ENCODE measurements around the gene DDX10.

DNA sequence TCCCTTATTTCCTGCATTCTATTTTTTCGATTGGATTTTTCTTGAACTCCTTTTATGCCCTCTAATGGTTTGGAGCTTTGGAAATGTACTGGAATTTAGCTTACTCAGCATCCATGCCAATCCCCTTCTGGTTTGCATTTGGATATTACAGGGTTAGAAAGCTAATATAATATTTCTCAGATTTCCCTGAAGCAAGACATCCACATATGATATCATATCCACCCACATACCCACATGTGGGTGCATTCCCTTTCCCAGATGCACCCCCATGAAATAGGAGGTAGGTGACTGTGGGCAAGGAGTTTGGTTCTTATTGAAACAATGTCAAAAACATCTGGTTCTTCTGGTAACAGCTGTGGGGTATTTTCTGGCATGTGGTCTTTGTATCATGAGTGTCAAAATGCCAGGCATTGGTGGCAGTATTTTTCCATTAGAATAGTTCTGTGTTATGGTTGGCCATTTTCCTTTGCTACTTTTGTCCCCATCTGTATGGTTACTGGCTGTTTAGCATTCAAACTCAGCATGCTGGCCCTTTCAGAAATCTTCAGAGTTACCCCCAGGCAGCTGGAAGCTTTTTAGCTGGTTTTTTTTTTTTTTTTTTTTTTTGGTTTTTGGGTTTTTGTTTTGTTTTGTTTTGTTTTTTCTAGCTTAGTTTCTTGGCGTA is 32.7 kb upstream of the DDX10 start:
- TF ChIP-seq, protein P1, sequence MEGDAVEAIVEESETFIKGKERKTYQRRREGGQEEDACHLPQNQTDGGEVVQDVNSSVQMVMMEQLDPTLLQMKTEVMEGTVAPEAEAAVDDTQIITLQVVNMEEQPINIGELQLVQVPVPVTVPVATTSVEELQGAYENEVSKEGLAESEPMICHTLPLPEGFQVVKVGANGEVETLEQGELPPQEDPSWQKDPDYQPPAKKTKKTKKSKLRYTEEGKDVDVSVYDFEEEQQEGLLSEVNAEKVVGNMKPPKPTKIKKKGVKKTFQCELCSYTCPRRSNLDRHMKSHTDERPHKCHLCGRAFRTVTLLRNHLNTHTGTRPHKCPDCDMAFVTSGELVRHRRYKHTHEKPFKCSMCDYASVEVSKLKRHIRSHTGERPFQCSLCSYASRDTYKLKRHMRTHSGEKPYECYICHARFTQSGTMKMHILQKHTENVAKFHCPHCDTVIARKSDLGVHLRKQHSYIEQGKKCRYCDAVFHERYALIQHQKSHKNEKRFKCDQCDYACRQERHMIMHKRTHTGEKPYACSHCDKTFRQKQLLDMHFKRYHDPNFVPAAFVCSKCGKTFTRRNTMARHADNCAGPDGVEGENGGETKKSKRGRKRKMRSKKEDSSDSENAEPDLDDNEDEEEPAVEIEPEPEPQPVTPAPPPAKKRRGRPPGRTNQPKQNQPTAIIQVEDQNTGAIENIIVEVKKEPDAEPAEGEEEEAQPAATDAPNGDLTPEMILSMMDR (IDR thresholded peaks at IDR 0.05; ENCODE audit: borderline replicate concordance, extremely low read depth, low read length, poor library complexity, severe bottlenecking): no peak
- TF ChIP-seq EZH2 (IDR thresholded peaks at IDR 0.05; ENCODE audit: borderline replicate concordance, low read depth, low read length, severe bottlenecking): no peak
